GM12878 (cell line): Measurements from ENCODE around the gene WSCD1. TPM values are rescaled to one million over a fixed set of nuclear protein-coding genes. Genes with fewer than 3 reads are reported as not detected.

Experiments
- ATAC-seq: fragments of 200-7000 bp; cut with Tn5 transposase; 3 replicates; pipeline ENCODE4 v1.9.1; 2020; ENCODE audit warnings: mild to moderate bottlenecking, moderate library complexity
- BruUV-seq: library from RNA; stranded (reverse); fragments of 400-500 nt; replicated peaks from 2 replicates; lab custom pipeline; 2021; lab: Mats Ljungman, UMichigan
- CTCF ChIA-PET: fragments of 300-600 bp; sonication (Branson Sonifier 250); formaldehyde crosslinking; extraction: SDS; loops from one replicate; lab custom pipeline; 2021; ENCODE audit warnings: inconsistent platforms; lab: Yijun Ruan, JAX
- POLR2A ChIA-PET: fragments of 350-600 bp; formaldehyde crosslinking; extraction: SDS; loops from one replicate; lab custom pipeline; 2021; ENCODE audit warnings: inconsistent platforms; lab: Charles Lee
- RAD21 ChIA-PET: fragments of 300-600 bp; sonication (Branson Sonifier 250); formaldehyde crosslinking; loops from one replicate; lab custom pipeline; 2023; ENCODE audit warnings: antibody characterized with exemption; ENCODE audit not compliant: unreplicated experiment; lab: Charles Lee
- SMC1A ChIA-PET: fragments of 300-600 bp; sonication (Branson Sonifier 250); formaldehyde crosslinking; loops from one replicate; lab custom pipeline; 2023; ENCODE audit not compliant: unreplicated experiment, uncharacterized antibody; lab: Charles Lee
- DNase-seq: peaks from one replicate; pipeline ENCODE4 v3.0.0-alpha.2; 2011; ENCODE audit warnings: low read depth, low spot score
- FAIRE-seq: peaks from 3 replicates; lab custom pipeline; 2011; peaks lifted over from hg19 to GRCh38; lab: Jason Lieb, UNC
- H2AFZ ChIP-seq: 2 replicates; pipeline ENCODE4 v1.6.0; 2011; ENCODE audit warnings: low read depth, low read length, control low read depth; ENCODE audit not compliant: control insufficient read depth
- H3K27ac ChIP-seq: 2 replicates; pipeline ENCODE4 v1.5.1; 2011; ENCODE audit warnings: control low read depth; ENCODE audit not compliant: control insufficient read depth, insufficient read depth
- H3K27me3 ChIP-seq, 2 experiments: replicated peaks in 1 of 2; 2 replicates each; pipeline versions ENCODE4 v1.6.0 to v1.6.1; 2011; ENCODE audit warnings: low read length in 1 of 2; ENCODE audit not compliant: control insufficient read depth in 2 of 2, insufficient read depth in 2 of 2
- H3K36me3 ChIP-seq, 2 experiments: 2 replicates each; pipeline ENCODE4 v1.5.1; 2011; ENCODE audit warnings: low read length in 1 of 2; ENCODE audit not compliant: control insufficient read depth in 2 of 2, insufficient read depth in 2 of 2
- H3K4me1 ChIP-seq: 2 replicates; pipeline ENCODE4 v1.6.1; 2011; ENCODE audit warnings: mild to moderate bottlenecking, low read length, moderate library complexity, mixed read lengths; ENCODE audit not compliant: control insufficient read depth, insufficient read depth
- H3K4me2 ChIP-seq: 2 replicates; pipeline ENCODE4 v1.6.0; 2011; ENCODE audit warnings: control low read depth; ENCODE audit not compliant: control insufficient read depth, insufficient read depth
- H3K4me3 ChIP-seq: fragments of 200-600 bp; sonication (generic); 2 replicates; pipeline ENCODE4 v1.5.1; 2016
- H3K79me2 ChIP-seq: 2 replicates; pipeline ENCODE4 v1.6.0; 2011; ENCODE audit warnings: low read length; ENCODE audit not compliant: control insufficient read depth, insufficient read depth
- H3K9ac ChIP-seq: 2 replicates; pipeline ENCODE4 v1.8.0; 2011; ENCODE audit warnings: low read length, control low read depth, mixed read lengths; ENCODE audit not compliant: control insufficient read depth, insufficient read depth
- H3K9me3 ChIP-seq: replicated peaks from 3 replicates; pipeline ENCODE4 v1.5.1; 2011; ENCODE audit warnings: mild to moderate bottlenecking, low read length; ENCODE audit not compliant: control insufficient read depth, insufficient read depth
- H4K20me1 ChIP-seq: 2 replicates; pipeline ENCODE4 v1.6.0; 2011; ENCODE audit not compliant: control insufficient read depth, insufficient read depth
- ATF2 ChIP-seq: IDR thresholded peaks from 2 replicates; pipeline ENCODE4 v1.6.1; 2012; ENCODE audit warnings: low read length, inconsistent platforms
- EGR1 ChIP-seq, 2 experiments: IDR thresholded peaks; 1 replicate in 1 of 2; 2 replicates in 1 of 2; pipeline ENCODE4 v1.6.1; 2011 to 2012; ENCODE audit warnings: low read depth in 2 of 2, low read length in 2 of 2, borderline replicate concordance in 1 of 2, mild to moderate bottlenecking in 1 of 2, moderate library complexity in 1 of 2
- EP300 ChIP-seq, 2 experiments: fragments of 150-350 bp in 1 of 2; IDR thresholded peaks; 2 replicates each; pipeline ENCODE4 v1.6.1; 2011 to 2012; ENCODE audit warnings: low read depth in 2 of 2, low read length in 2 of 2, borderline replicate concordance in 1 of 2, improper control_type of control experiment in 1 of 2, inconsistent platforms in 1 of 2; ENCODE audit not compliant: control insufficient read depth in 1 of 2
- LARP7 ChIP-seq: fragments of 450-650 bp; IDR thresholded peaks from 2 replicates; pipeline ENCODE4 v1.6.1; 2017; ENCODE audit warnings: mild to moderate bottlenecking
- MAX ChIP-seq: IDR thresholded peaks from 2 replicates; pipeline ENCODE4 v1.6.1; 2012; ENCODE audit warnings: low read depth, low read length, improper control_type of control experiment
- MTA2 ChIP-seq: fragments of 450-650 bp; IDR thresholded peaks from 2 replicates; pipeline ENCODE4 v1.6.1; 2016; ENCODE audit warnings: low read depth, mild to moderate bottlenecking, moderate library complexity
- MYB ChIP-seq: fragments of 150-350 bp; IDR thresholded peaks from 2 replicates; pipeline ENCODE4 v1.6.1; 2014; ENCODE audit warnings: mild to moderate bottlenecking, low read depth, low read length, borderline replicate concordance
- NFIC ChIP-seq: IDR thresholded peaks from 2 replicates; pipeline ENCODE4 v1.6.1; 2012; ENCODE audit warnings: low read depth, mild to moderate bottlenecking, inconsistent platforms, low read length, moderate library complexity
- NFXL1 ChIP-seq: fragments of 450-650 bp; IDR thresholded peaks from 2 replicates; pipeline ENCODE4 v1.6.1; 2017; ENCODE audit warnings: antibody characterized with exemption, mild to moderate bottlenecking, borderline replicate concordance
- POLR2AphosphoS2 ChIP-seq: IDR thresholded peaks from 2 replicates; pipeline ENCODE4 v1.6.1; 2011; ENCODE audit warnings: low read depth, mild to moderate bottlenecking, low read length, improper control_type of control experiment, moderate library complexity
- SPI1 ChIP-seq: IDR thresholded peaks from 2 replicates; pipeline ENCODE4 v1.6.1; 2011; ENCODE audit warnings: low read depth, mild to moderate bottlenecking, low read length, moderate library complexity, borderline replicate concordance; ENCODE audit not compliant: insufficient read depth
- SUPT20H ChIP-seq: IDR thresholded peaks from 2 replicates; pipeline ENCODE4 v1.6.1; 2011; ENCODE audit warnings: low read depth, mild to moderate bottlenecking, low read length, moderate library complexity, borderline replicate concordance; ENCODE audit not compliant: control insufficient read depth
- TAF1 ChIP-seq: IDR thresholded peaks from 2 replicates; pipeline ENCODE4 v1.6.1; 2011; ENCODE audit warnings: mild to moderate bottlenecking, low read depth, low read length, borderline replicate concordance
- TBL1XR1 ChIP-seq: IDR thresholded peaks from 2 replicates; pipeline ENCODE4 v1.6.1; 2012; ENCODE audit warnings: low read depth, low read length, improper control_type of control experiment
- YY1 ChIP-seq: IDR thresholded peaks from 2 replicates; pipeline ENCODE4 v1.6.1; 2011; ENCODE audit warnings: low read depth, mild to moderate bottlenecking, low read length
- WGBS: methylation state at CpG from one replicate; pipeline ENCODE4 v1.1.6; 2016; ENCODE audit warnings: low lambda C conversion rate; ENCODE audit not compliant: insufficient replicate concordance, insufficient coverage; ENCODE audit errors: missing lambda C conversion rate; 5-methylcytosine and 5-hydroxymethylcytosine counted together
- in situ Hi-C: fragments of 300-500 bp; cut with MboI; formaldehyde crosslinking; loops from 9 replicates; pipeline ENCODE4 v1.14.3; 2018; ENCODE audit warnings: mixed read lengths
- intact Hi-C: fragments of 100-400 bp; cut with micrococcal nuclease; formaldehyde crosslinking; loops from one replicate; pipeline ENCODE4 v1.14.2; 2022; ENCODE audit not compliant: unreplicated experiment
- polyA plus RNA-seq, 11 experiments: library from polyadenylated mRNA; depleted of rRNA in 4 of 11; unstranded in 6 of 11; stranded (reverse) in 5 of 11; fragments of >200 nt; fragmentation: Nextera tagmentation in 4 of 11; fragmentation: Illumina TruSeq in 1 of 11; extraction: Ambion mirVana in 4 of 11; extraction: Trizol in 1 of 11; gene quantifications; 1 replicate in 1 of 11; 2 replicates in 10 of 11; pipeline versions ENCODE4 v1.2.1 to v1.2.3, GENCODE V29; 2011 to 2016; ENCODE audit warnings: inconsistent platforms in 2 of 11, missing spikeins in 2 of 11, low read depth in 1 of 11
- total RNA-seq, 4 experiments: library from RNA; depleted of rRNA in 3 of 4; stranded (reverse); fragments of >200 nt in 3 of 4; fragmentation: Illumina TruSeq in 1 of 4; extraction: Trizol in 1 of 4; gene quantifications; 2 replicates each; pipeline versions ENCODE4 v1.2.1 to v1.2.3, GENCODE V29; 2013 to 2021
- TF ChIP-seq, protein P1 (sequence below): fragments of 450-650 bp; IDR thresholded peaks from 2 replicates; pipeline ENCODE4 v1.6.1; 2017; ENCODE audit warnings: mild to moderate bottlenecking, low read depth, inconsistent platforms; ENCODE audit not compliant: poor library complexity, severe bottlenecking
- TF ChIP-seq, protein P2 (sequence below): IDR thresholded peaks from 2 replicates; pipeline ENCODE4 v1.6.1; 2011; ENCODE audit warnings: borderline replicate concordance, low read depth, mild to moderate bottlenecking, moderate library complexity, low read length; ENCODE audit not compliant: insufficient read depth, poor library complexity, severe bottlenecking
- TF ChIP-seq, protein P3 (sequence below): fragments of 450-650 bp; IDR thresholded peaks from 2 replicates; pipeline ENCODE4 v1.6.1; 2016; ENCODE audit warnings: mild to moderate bottlenecking

WSCD1 gene
- total and polyA plus RNA-seq, 10 of the 15 experiments (the other 5 are each of a cell fraction or from before 2014, with no cell fraction given), result 0.01 to 0.16 TPM; not detected in 8

- no peak overlapping the region for H3K27ac ChIP-seq
- intact Hi-C loops (no loop called here), in situ Hi-C loops (no loop called here)
- H3K27me3 ChIP-seq, result 0 out of 4 replicates have a peak, but pooled peaks cover 0 to 1% of the 10 kb centered on the region in 2 experiments
- H4K20me1 ChIP-seq, result no peaks in the 10 kb centered on the region
- no peak for DNase-seq
- 71% methylated on average over 8 of the region's 8 CpGs for WGBS
- FAIRE-seq, result no peak
- H3K4me2 ChIP-seq, result no peak overlapping the region
- no peaks in the 10 kb centered on the region for H3K4me1 ChIP-seq
- H3K9ac ChIP-seq, result no peak overlapping the region
- SMC1A ChIA-PET, result no interaction called here
- BruUV-seq, result no TSS peak
- no peaks in the 10 kb centered on the region for H3K9me3 ChIP-seq
- H3K36me3 ChIP-seq, result no peaks in the 10 kb centered on the region
- RAD21 ChIA-PET, result interaction anchor here (0.5 kb wide), 1 partner anchor 1927 kb away, joined by 4 read pairs; no protein-coding TSS in a partner anchor
- CTCF ChIA-PET, result no interaction called here
- no peak overlapping the region for H3K4me3 ChIP-seq
- no peaks in the 10 kb centered on the region for H3K79me2 ChIP-seq
- POLR2A ChIA-PET, result no interaction called here
- ATAC-seq, result no peak
- H2AFZ ChIP-seq, result no peak overlapping the region
- TF ChIP-seq, protein P1, sequence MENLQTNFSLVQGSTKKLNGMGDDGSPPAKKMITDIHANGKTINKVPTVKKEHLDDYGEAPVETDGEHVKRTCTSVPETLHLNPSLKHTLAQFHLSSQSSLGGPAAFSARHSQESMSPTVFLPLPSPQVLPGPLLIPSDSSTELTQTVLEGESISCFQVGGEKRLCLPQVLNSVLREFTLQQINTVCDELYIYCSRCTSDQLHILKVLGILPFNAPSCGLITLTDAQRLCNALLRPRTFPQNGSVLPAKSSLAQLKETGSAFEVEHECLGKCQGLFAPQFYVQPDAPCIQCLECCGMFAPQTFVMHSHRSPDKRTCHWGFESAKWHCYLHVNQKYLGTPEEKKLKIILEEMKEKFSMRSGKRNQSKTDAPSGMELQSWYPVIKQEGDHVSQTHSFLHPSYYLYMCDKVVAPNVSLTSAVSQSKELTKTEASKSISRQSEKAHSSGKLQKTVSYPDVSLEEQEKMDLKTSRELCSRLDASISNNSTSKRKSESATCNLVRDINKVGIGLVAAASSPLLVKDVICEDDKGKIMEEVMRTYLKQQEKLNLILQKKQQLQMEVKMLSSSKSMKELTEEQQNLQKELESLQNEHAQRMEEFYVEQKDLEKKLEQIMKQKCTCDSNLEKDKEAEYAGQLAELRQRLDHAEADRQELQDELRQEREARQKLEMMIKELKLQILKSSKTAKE, result no peak
- TF ChIP-seq, protein P2, sequence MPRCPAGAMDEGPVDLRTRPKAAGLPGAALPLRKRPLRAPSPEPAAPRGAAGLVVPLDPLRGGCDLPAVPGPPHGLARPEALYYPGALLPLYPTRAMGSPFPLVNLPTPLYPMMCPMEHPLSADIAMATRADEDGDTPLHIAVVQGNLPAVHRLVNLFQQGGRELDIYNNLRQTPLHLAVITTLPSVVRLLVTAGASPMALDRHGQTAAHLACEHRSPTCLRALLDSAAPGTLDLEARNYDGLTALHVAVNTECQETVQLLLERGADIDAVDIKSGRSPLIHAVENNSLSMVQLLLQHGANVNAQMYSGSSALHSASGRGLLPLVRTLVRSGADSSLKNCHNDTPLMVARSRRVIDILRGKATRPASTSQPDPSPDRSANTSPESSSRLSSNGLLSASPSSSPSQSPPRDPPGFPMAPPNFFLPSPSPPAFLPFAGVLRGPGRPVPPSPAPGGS, result no peak
- TF ChIP-seq MYB (no peak), TBL1XR1 (no peak), NFIC (no peak), EP300 (IDR thresholded peaks at IDR 0.05; ENCODE audit: borderline replicate concordance in 1 of 2, control insufficient read depth in 1 of 2, low read depth in 2 of 2, low read length in 2 of 2) (no peak), POLR2AphosphoS2 (no peak), MAX (no peak), SUPT20H (no peak), SPI1 (no peak), TAF1 (no peak), NFXL1 (no peak), MTA2 (no peak), EGR1 (IDR thresholded peaks at IDR 0.05; ENCODE audit: borderline replicate concordance in 1 of 2, low read depth in 2 of 2, low read length in 2 of 2) (no peak), YY1 (no peak), ATF2 (no peak), LARP7 (no peak)
- TF ChIP-seq, protein P3, sequence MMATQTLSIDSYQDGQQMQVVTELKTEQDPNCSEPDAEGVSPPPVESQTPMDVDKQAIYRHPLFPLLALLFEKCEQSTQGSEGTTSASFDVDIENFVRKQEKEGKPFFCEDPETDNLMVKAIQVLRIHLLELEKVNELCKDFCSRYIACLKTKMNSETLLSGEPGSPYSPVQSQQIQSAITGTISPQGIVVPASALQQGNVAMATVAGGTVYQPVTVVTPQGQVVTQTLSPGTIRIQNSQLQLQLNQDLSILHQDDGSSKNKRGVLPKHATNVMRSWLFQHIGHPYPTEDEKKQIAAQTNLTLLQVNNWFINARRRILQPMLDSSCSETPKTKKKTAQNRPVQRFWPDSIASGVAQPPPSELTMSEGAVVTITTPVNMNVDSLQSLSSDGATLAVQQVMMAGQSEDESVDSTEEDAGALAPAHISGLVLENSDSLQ, result no peak
Measured at GRCh38 chr17:6139447-6139832, 69.3 kb downstream of the WSCD1 start.
